Cardiac fibroblast (primary cell): Measurements from ENCODE around the gene GSKIP.

ENCODE experiments used
- DNase-seq, 2 donors: peaks; one replicate each; pipeline versions ENCODE4 v3.0.0 to v3.0.0-alpha.2; 2010; ENCODE audit warnings: low read depth in 2 of 2
- H3K4me3 ChIP-seq, 2 donors: replicated peaks in 1 of 2; 1 replicate in 1 of 2; 2 replicates in 1 of 2; pipeline ENCODE4 v1.5.1; 2011; ENCODE audit warnings: low read depth in 2 of 2, low read length in 2 of 2, mild to moderate bottlenecking in 2 of 2, moderate library complexity in 1 of 2
- TF ChIP-seq, protein P1 (sequence below): IDR thresholded peaks from one replicate; pipeline ENCODE4 v1.5.1; 2011; ENCODE audit warnings: low read depth, mild to moderate bottlenecking, low read length, inconsistent platforms

Gene GSKIP

DNA sequence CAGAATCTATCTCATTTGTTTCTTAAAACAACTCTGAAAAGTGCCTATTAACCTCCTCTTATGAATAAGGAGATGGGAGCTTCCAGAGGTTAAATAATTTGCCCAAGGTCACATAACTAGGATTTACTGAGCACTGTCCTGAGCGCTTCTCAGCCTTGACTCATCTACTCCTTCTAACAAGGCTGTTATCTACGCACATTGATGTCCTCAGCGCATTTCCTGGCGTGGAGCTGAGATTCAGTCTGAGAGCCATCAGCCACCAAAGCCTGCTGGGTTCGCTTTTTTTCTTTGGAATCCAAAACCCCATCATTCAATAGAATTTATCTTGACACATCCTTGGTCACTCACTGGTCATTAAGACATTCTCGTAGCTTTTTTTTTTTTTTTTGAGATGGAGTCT is 57.9 kb downstream of the GSKIP start:
- H3K4me3 ChIP-seq = no peak overlapping the region
- TF ChIP-seq, protein P1, sequence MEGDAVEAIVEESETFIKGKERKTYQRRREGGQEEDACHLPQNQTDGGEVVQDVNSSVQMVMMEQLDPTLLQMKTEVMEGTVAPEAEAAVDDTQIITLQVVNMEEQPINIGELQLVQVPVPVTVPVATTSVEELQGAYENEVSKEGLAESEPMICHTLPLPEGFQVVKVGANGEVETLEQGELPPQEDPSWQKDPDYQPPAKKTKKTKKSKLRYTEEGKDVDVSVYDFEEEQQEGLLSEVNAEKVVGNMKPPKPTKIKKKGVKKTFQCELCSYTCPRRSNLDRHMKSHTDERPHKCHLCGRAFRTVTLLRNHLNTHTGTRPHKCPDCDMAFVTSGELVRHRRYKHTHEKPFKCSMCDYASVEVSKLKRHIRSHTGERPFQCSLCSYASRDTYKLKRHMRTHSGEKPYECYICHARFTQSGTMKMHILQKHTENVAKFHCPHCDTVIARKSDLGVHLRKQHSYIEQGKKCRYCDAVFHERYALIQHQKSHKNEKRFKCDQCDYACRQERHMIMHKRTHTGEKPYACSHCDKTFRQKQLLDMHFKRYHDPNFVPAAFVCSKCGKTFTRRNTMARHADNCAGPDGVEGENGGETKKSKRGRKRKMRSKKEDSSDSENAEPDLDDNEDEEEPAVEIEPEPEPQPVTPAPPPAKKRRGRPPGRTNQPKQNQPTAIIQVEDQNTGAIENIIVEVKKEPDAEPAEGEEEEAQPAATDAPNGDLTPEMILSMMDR = no peak
- DNase-seq = peak; percentile 16 to 17

DNA sequence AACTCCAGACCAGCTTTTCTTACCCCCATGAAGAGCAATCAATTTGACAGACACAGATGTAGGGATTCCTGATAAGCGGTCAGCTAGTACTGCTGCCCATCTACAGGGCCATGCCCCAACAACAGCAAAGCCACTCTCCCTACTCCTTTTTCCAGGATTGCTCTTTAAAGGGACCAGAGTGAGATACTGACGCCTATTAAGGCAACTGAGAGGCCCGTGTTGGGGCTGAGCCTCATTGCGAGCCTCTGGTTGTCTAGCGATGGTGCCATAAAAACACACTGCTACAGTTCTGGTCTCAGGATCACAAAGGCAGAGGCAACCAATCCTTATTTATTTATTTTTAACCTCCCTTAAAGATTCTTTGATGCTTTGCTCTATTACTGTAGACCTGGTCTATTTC is 59.7 kb downstream of the GSKIP start:
- no peak overlapping the region for H3K4me3 ChIP-seq
- TF ChIP-seq, protein P1 = no peak
- no peak for DNase-seq

DNA sequence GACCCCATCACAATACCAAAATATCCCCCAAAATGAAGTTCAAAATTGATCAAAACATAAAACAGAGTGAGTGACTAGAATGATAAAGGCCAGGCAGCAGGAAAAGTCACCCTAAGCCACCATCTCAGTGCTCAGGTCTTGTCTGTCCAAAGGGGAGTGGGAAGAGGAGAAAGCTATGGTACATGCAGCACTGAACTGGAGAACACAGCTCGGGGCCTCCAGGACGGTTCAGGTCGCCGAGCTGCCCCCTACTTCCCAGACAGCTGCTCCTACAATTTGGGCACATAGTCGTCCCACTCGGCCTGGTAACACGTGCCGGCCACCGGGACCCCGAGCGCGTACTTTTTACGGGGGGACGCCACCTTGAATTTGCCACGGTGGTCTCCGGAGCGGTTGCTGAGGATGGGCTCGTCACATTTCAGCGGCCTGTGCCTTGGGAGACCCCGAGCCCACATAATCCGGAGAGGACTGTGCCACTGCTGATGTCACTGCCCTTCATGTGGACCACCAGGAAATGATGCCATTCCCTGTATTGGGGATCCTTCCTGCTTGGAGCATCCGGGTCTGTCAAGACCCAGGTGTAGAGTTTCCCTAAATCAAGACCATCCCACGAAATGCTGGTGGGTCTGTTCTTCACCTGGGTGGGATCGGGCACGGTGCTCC is 60.3 kb downstream of the GSKIP start:
- H3K4me3 ChIP-seq = peak overlapping the region; percentile 9 to 32
- TF ChIP-seq, protein P1 = no peak
- DNase-seq = no peak

DNA sequence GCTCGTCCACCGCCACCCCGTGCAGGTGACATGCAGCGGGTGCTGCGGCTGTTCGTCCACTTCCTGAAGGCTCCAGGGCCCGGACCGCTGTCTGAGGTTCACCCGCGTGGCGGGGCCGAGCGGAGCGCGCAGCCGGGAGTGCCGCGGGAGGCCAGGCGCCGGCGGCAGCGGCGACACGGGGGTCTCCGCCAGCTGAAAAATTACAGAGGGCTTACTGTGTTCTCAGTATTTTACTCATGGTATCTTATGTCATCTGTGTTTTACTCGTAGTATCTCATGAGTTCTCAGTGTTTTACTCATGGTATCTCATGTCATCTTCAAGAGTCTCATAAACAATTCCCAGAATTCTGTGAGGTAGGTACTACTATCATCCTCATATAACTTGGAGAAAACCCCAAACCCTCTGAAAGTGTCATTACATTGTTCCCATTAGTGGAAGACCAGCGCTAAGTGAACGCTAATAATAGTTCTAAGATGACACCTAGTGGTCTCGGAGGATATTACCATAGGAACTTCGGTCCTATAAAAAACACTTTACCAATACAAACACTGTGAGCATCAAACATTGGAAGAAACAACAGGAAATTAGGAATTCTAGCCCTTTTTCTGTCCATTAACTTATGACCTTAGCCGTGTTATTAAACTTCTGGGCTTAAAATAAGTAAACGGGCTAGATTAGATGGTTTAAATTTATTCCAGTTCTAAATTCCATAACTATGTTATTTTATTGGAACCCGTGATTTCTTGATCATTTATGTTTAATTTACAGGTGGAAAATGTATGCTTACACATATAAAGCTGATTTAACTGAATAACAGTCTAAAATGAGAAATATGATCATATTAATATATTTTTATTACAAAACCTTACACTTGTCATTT is 61.0 kb downstream of the GSKIP start:
- DNase-seq = peak; percentile 83 to 84
- H3K4me3 ChIP-seq = peak overlapping the region; percentile 9 to 32
- TF ChIP-seq, protein P1 = peak; percentile 58

DNA sequence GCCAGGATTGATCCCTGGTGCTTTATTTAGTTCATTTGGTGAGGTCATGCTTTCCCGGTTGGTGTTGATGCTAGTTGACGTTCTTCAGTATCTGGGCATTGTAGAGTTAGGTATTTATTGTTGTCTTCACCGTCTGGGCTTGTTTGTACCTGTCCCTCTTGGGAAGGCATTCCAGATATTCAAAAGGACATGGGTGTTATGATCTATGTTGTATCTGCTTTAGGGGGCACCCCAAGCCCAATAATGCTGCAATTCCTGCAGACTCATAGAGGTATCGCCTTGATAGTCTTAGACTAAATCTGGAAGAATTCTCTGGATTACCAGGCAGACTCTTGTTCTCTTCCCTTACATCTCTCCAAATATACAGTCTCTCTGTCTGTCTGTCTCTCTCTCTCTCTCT is 70.7 kb downstream of the GSKIP start:
- no peak for DNase-seq
- H3K4me3 ChIP-seq = no peak overlapping the region
- TF ChIP-seq, protein P1 = no peak
